HepG2 (cell line): Measurements from ENCODE around the gene FOXK2. TPM values are rescaled to one million over a fixed set of nuclear protein-coding genes. Genes with fewer than 3 reads are reported as not detected.

Experiments
- ATAC-seq: fragments of 200-7000 bp; cut with Tn5 transposase; 3 replicates; pipeline ENCODE4 v1.9.1; 2020; ENCODE audit warnings: mild to moderate bottlenecking, moderate library complexity
- BruUV-seq: library from RNA; stranded (reverse); fragments of 400-500 nt; replicated peaks from 2 replicates; lab custom pipeline; 2021; lab: Mats Ljungman, UMichigan
- CTCF ChIA-PET: fragments of 300-600 bp; formaldehyde crosslinking; extraction: SDS; loops from one replicate; lab custom pipeline; 2021; ENCODE audit warnings: low total read pairs, inconsistent platforms, low intra/inter-chr PET ratio; lab: Yijun Ruan, JAX
- POLR2A ChIA-PET: fragments of 350-600 bp; sonication (Branson Sonifier 250); formaldehyde crosslinking; loops from one replicate; lab custom pipeline; 2020; ENCODE audit warnings: antibody characterized with exemption, inconsistent platforms; lab: Yijun Ruan, JAX
- DNase-seq: peaks from one replicate; pipeline ENCODE4 v3.0.0-alpha.2; 2015; ENCODE audit warnings: low spot score
- FAIRE-seq: peaks from 3 replicates; lab custom pipeline; 2011; peaks lifted over from hg19 to GRCh38; lab: Jason Lieb, UNC
- H2AFZ ChIP-seq: one replicate; pipeline ENCODE4 v1.6.1; 2011; ENCODE audit warnings: low read length, inconsistent platforms
- H3K27ac ChIP-seq: fragments of 300-600 bp; 3 replicates; pipeline ENCODE4 v1.8.0; 2011; ENCODE audit warnings: mixed run types, mild to moderate bottlenecking, mixed read lengths, low read length, inconsistent platforms; ENCODE audit not compliant: insufficient read depth; ENCODE audit errors: extremely low read length
- H3K27me3 ChIP-seq, 2 experiments: fragments of 200-600 bp in 1 of 2; 2 replicates in 1 of 2; 3 replicates in 1 of 2; pipeline versions ENCODE4 v1.6.0 to v1.8.0; 2011; ENCODE audit warnings: low read length in 2 of 2, mild to moderate bottlenecking in 2 of 2, moderate library complexity in 2 of 2, inconsistent platforms in 1 of 2; ENCODE audit not compliant: insufficient read depth in 2 of 2, control insufficient read depth in 1 of 2
- H3K36me3 ChIP-seq, 2 experiments: fragments of 200-600 bp in 1 of 2; replicated peaks in 1 of 2; 2 replicates in 1 of 2; 3 replicates in 1 of 2; pipeline versions ENCODE4 v1.5.1 to v1.8.0; 2011; ENCODE audit warnings: low read length in 2 of 2, inconsistent platforms in 1 of 2; ENCODE audit not compliant: insufficient read depth in 2 of 2, control insufficient read depth in 1 of 2
- H3K4me1 ChIP-seq: 2 replicates; pipeline ENCODE4 v1.5.1; 2012; ENCODE audit warnings: low read length, inconsistent platforms; ENCODE audit not compliant: insufficient read depth
- H3K4me2 ChIP-seq: 2 replicates; pipeline ENCODE4 v1.6.0; 2011; ENCODE audit warnings: low read depth, low read length, inconsistent platforms
- H3K4me3 ChIP-seq, 3 experiments: fragments of 200-600 bp in 1 of 3; sonication (generic), shearing (Covaris generic) in 1 of 3; replicated peaks in 1 of 3; 2 replicates each; pipeline ENCODE4 v1.5.1; 2011 to 2016; ENCODE audit warnings: low read length in 3 of 3, inconsistent platforms in 2 of 3, low read depth in 2 of 3, mild to moderate bottlenecking in 2 of 3, control low read depth in 1 of 3, mixed read lengths in 1 of 3; ENCODE audit not compliant: insufficient read depth in 1 of 3
- H3K79me2 ChIP-seq: one replicate; pipeline ENCODE4 v1.6.1; 2011; ENCODE audit warnings: low read length, inconsistent platforms; ENCODE audit not compliant: insufficient read depth
- H3K9ac ChIP-seq: 2 replicates; pipeline ENCODE4 v1.6.0; 2011; ENCODE audit warnings: mild to moderate bottlenecking, low read depth, low read length, inconsistent platforms; ENCODE audit not compliant: insufficient read depth
- H3K9me3 ChIP-seq: 2 replicates; pipeline ENCODE4 v1.5.1; 2012; ENCODE audit warnings: mild to moderate bottlenecking, low read length
- H4K20me1 ChIP-seq: 2 replicates; pipeline ENCODE4 v1.6.0; 2011; ENCODE audit warnings: inconsistent platforms, mild to moderate bottlenecking, low read length, moderate library complexity; ENCODE audit not compliant: insufficient read depth
- HOXD1 ChIP-seq: sonication (generic); formaldehyde crosslinking; IDR thresholded peaks from 2 replicates; pipeline ENCODE4 v1.5.0; 2020; ENCODE audit warnings: missing genetic modification reagents
- IRF2 ChIP-seq: IDR thresholded peaks from 2 replicates; pipeline ENCODE4 v1.6.1; 2018; ENCODE audit warnings: missing genetic modification reagents, missing compliant biosample characterization
- MED8 ChIP-seq: sonication (generic); formaldehyde crosslinking; IDR thresholded peaks from 2 replicates; pipeline ENCODE4 v1.8.1; 2023; ENCODE audit warnings: mild to moderate bottlenecking, missing genetic modification reagents; ENCODE audit not compliant: insufficient replicate concordance
- NCOA2 ChIP-seq: sonication (generic); formaldehyde crosslinking; IDR thresholded peaks from 2 replicates; pipeline ENCODE4 v1.8.0; 2022; ENCODE audit warnings: inconsistent platforms
- NFYB ChIP-seq: sonication (generic); formaldehyde crosslinking; IDR thresholded peaks from 2 replicates; pipeline ENCODE4 v1.4.0; 2020; ENCODE audit warnings: missing genetic modification reagents
- TEF ChIP-seq: sonication (generic); formaldehyde crosslinking; IDR thresholded peaks from 2 replicates; pipeline ENCODE4 v1.5.0; 2020; ENCODE audit warnings: missing genetic modification reagents
- THAP9 ChIP-seq: sonication (generic); formaldehyde crosslinking; IDR thresholded peaks from 2 replicates; pipeline ENCODE4; 2020; ENCODE audit warnings: missing genetic modification reagents, mild to moderate bottlenecking, borderline replicate concordance
- ZBTB1 ChIP-seq: sonication (generic); formaldehyde crosslinking; IDR thresholded peaks from 2 replicates; pipeline ENCODE4 v1.4.0; 2020; ENCODE audit warnings: missing genetic modification reagents, borderline replicate concordance
- ZNF225 ChIP-seq: sonication (generic); formaldehyde crosslinking; IDR thresholded peaks from 2 replicates; pipeline ENCODE4 v1.4.0; 2020; ENCODE audit warnings: mild to moderate bottlenecking, missing genetic modification reagents
- ZNF24 ChIP-seq: fragments of 450-650 bp; IDR thresholded peaks from 2 replicates; pipeline ENCODE4 v1.6.1; 2017; ENCODE audit warnings: antibody characterized with exemption, mild to moderate bottlenecking
- ZNF276 ChIP-seq: sonication (generic); formaldehyde crosslinking; IDR thresholded peaks from 2 replicates; pipeline ENCODE4 v1.4.0; 2020; ENCODE audit warnings: mild to moderate bottlenecking, low read depth, missing genetic modification reagents
- ZNF343 ChIP-seq: sonication (generic); formaldehyde crosslinking; IDR thresholded peaks from 2 replicates; pipeline ENCODE4 v1.4.0; 2020; ENCODE audit warnings: mild to moderate bottlenecking, missing genetic modification reagents
- ZNF382 ChIP-seq: sonication (generic); formaldehyde crosslinking; IDR thresholded peaks from 2 replicates; pipeline ENCODE4 v1.5.0; 2020; ENCODE audit warnings: missing genetic modification reagents, mild to moderate bottlenecking, borderline replicate concordance
- ZNF546 ChIP-seq: sonication (generic); formaldehyde crosslinking; conservative IDR thresholded peaks from 2 replicates; pipeline ENCODE4 v1.8.1; 2023; ENCODE audit warnings: mild to moderate bottlenecking, missing genetic modification reagents
- ZNF660 ChIP-seq: sonication (generic); formaldehyde crosslinking; IDR thresholded peaks from 2 replicates; pipeline ENCODE4 v1.5.1; 2020; ENCODE audit warnings: mild to moderate bottlenecking, low read depth, missing genetic modification reagents, borderline replicate concordance
- ZNF710 ChIP-seq: sonication (generic); formaldehyde crosslinking; IDR thresholded peaks from 2 replicates; pipeline ENCODE4 v1.5.0; 2020; ENCODE audit warnings: mild to moderate bottlenecking, missing genetic modification reagents, borderline replicate concordance
- ZNF816 ChIP-seq: sonication (generic); formaldehyde crosslinking; IDR thresholded peaks from 2 replicates; pipeline ENCODE4 v1.8.0; 2022; ENCODE audit warnings: missing genetic modification reagents, mild to moderate bottlenecking, borderline replicate concordance
- ZNF83 ChIP-seq: sonication (generic); formaldehyde crosslinking; IDR thresholded peaks from 2 replicates; pipeline ENCODE4 v1.4.0; 2020; ENCODE audit warnings: missing genetic modification reagents, mild to moderate bottlenecking, borderline replicate concordance
- WGBS: methylation state at CpG from one replicate; pipeline ENCODE4 v1.1.6; 2017; ENCODE audit warnings: low lambda C conversion rate; 5-methylcytosine and 5-hydroxymethylcytosine counted together
- in situ Hi-C: cut with HindIII; loops from 2 replicates; pipeline ENCODE4 v1.10.0; 2017; ENCODE audit warnings: low pct_unique_long_range_greater_than_20kb; ENCODE audit not compliant: extremely low pct_ligation_motif_present
- intact Hi-C: fragments of 100-400 bp; cut with micrococcal nuclease; formaldehyde crosslinking; loops from one replicate; pipeline ENCODE4 v1.10.0; 2022; ENCODE audit not compliant: unreplicated experiment
- polyA plus RNA-seq, 8 experiments: library from polyadenylated mRNA; depleted of rRNA in 3 of 8; stranded (reverse) in 7 of 8; unstranded in 1 of 8; fragments of >200 nt; fragmentation: Illumina TruSeq in 4 of 8; extraction: Trizol in 4 of 8; gene quantifications; 2 replicates each; pipeline versions ENCODE4 v1.2.1 to v1.2.3, GENCODE V29; 2011 to 2016; ENCODE audit warnings: low read depth in 4 of 8, missing spikeins in 1 of 8, mixed read lengths in 1 of 8; ENCODE audit not compliant: insufficient read depth in 1 of 8
- total RNA-seq, 5 experiments: library from RNA; depleted of rRNA; stranded (reverse); fragments of >200 nt; fragmentation: Illumina TruSeq; extraction: Trizol; gene quantifications; 2 replicates each; pipeline ENCODE4 v1.2.3, GENCODE V29; 2016; ENCODE audit warnings: low read depth in 1 of 5

FOXK2 gene
- total and polyA plus RNA-seq, 2 of the 13 experiments (the other 11 are each of a cell fraction or from before 2014, with no cell fraction given), result 67.1 to 67.2 TPM

GRCh38 chr17:82609655-82610054, 90.1 kb downstream of the FOXK2 start:
- Histone ChIP-seq H3K9ac (no peak overlapping the region), H3K4me2 (no peak overlapping the region), H3K4me1 (peaks cover 14% of the 10 kb centered on the region), H2AFZ (no peak overlapping the region), H3K36me3 (peaks cover 7 to 11% of the 10 kb centered on the region in 2 experiments), H3K79me2 (no peaks in the 10 kb centered on the region), H3K27me3 (no peaks in the 10 kb centered on the region), H3K9me3 (no peaks in the 10 kb centered on the region), H4K20me1 (no peaks in the 10 kb centered on the region), H3K4me3 (no peak overlapping the region), H3K27ac (no peak overlapping the region)
- ATAC-seq (no peak), DNase-seq (no peak), FAIRE-seq (no peak)
- 92% methylated on average over 4 of the region's 4 CpGs for WGBS
- in situ Hi-C loops (no loop called here), intact Hi-C loops (no loop called here)
- ChIA-PET CTCF (no interaction called here), POLR2A (no interaction called here)
- no TSS peak for BruUV-seq
- no peak for TF ChIP-seq ZNF225 (CRISPR knock-in tag)
- TF ChIP-seq ZNF546, result no peak
- no peak for TF ChIP-seq MED8 (CRISPR knock-in tag)
- TF ChIP-seq THAP9, result no peak
- no peak for TF ChIP-seq ZNF660 (CRISPR knock-in tag)
- no peak for TF ChIP-seq TEF (CRISPR knock-in tag)
- TF ChIP-seq ZNF83 (CRISPR knock-in tag), result no peak
- TF ChIP-seq NCOA2 (CRISPR knock-in tag), result no peak
- no peak for TF ChIP-seq NFYB
- no peak for TF ChIP-seq ZNF816 (CRISPR knock-in tag)
- TF ChIP-seq IRF2 (CRISPR knock-in tag), result no peak
- TF ChIP-seq HOXD1 (CRISPR knock-in tag), result no peak
- no peak for TF ChIP-seq ZNF710 (CRISPR knock-in tag)
- TF ChIP-seq ZNF382 (CRISPR knock-in tag), result no peak
- TF ChIP-seq ZBTB1 (CRISPR knock-in tag), result no peak
- no peak for TF ChIP-seq ZNF343 (CRISPR knock-in tag)
- no peak for TF ChIP-seq ZNF24
- no peak for TF ChIP-seq ZNF276 (CRISPR knock-in tag)
